HT-29 (cell line): ENCODE results near the gene BOK. TPM values are rescaled to one million over a fixed set of nuclear protein-coding genes. Genes with fewer than 3 reads are reported as not detected.
"Not testable (repeated sequence)": the region's sequence is repeated elsewhere in the genome, so short reads cannot be mapped to it uniquely, and the experiment has no call there.

Experiments
- DNase-seq: peaks from one replicate; pipeline ENCODE4 v3.0.0-alpha.2; 2015; ENCODE audit warnings: low spot score
- total RNA-seq: library from RNA; depleted of rRNA; stranded (reverse); fragments of >200 nt; shearing (Covaris generic); gene quantifications from 2 replicates; pipeline ENCODE4 v1.2.3, GENCODE V29; 2014

The BOK gene
- total RNA-seq, 1 experiment from 2014 or later, result 50.4 TPM

- no peak for DNase-seq
Observed at GRCh38 chr2:241571821-241572620, 13.5 kb downstream of the BOK start.

GRCh38 chr2:241572915-241573651, 14.5 kb downstream of the BOK start:
- not testable (repeated sequence) for DNase-seq

- DNase-seq, result no peak
Observed at GRCh38 chr2:241573741-241574140, 15.2 kb downstream of the BOK start.

- no peak for DNase-seq
Observed at GRCh38 chr2:241574911-241575623, 16.5 kb downstream of the BOK start.

- no peak for DNase-seq
Observed at GRCh38 chr2:241575624-241576292, 17.2 kb downstream of the BOK start.

GRCh38 chr2:241576293-241576654, 17.7 kb downstream of the BOK start:
- no peak for DNase-seq

GRCh38 chr2:241577413-241578122, 19.0 kb downstream of the BOK start:
- DNase-seq, result no peak

GRCh38 chr2:241579281-241579680, 20.7 kb downstream of the BOK start:
- no peak for DNase-seq

- DNase-seq, result no peak
Observed at GRCh38 chr2:241582328-241582727, 23.8 kb downstream of the BOK start.

DNA sequence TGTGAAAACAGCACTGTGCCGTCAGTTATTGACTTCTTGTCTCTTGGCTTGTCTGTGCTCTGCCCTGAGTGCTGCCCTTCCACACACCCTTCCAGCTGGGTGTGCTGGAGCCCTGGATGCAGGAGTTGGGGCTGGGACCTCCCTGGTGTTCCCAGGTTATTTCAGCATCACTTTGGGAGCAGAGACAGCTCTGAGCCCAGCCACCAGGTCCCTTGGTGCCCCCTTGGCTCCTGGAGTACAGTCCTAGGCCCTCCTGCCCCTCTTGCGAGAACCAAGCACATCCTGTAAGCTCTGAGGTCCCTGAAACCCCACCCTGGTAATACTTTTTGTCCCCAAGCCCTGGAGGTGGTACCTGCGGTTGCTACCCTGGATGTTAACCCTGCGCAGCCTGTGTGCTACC, 24.3 kb downstream of the BOK start:
- no peak for DNase-seq

GRCh38 chr2:241584436-241584835, 25.9 kb downstream of the BOK start:
- DNase-seq, result peak; percentile 94

- no peak for DNase-seq
Observed at GRCh38 chr2:241586564-241587264, 28.2 kb downstream of the BOK start.

- DNase-seq, result not testable (repeated sequence)
Observed at GRCh38 chr2:241589863-241590262, 31.3 kb downstream of the BOK start.

DNA sequence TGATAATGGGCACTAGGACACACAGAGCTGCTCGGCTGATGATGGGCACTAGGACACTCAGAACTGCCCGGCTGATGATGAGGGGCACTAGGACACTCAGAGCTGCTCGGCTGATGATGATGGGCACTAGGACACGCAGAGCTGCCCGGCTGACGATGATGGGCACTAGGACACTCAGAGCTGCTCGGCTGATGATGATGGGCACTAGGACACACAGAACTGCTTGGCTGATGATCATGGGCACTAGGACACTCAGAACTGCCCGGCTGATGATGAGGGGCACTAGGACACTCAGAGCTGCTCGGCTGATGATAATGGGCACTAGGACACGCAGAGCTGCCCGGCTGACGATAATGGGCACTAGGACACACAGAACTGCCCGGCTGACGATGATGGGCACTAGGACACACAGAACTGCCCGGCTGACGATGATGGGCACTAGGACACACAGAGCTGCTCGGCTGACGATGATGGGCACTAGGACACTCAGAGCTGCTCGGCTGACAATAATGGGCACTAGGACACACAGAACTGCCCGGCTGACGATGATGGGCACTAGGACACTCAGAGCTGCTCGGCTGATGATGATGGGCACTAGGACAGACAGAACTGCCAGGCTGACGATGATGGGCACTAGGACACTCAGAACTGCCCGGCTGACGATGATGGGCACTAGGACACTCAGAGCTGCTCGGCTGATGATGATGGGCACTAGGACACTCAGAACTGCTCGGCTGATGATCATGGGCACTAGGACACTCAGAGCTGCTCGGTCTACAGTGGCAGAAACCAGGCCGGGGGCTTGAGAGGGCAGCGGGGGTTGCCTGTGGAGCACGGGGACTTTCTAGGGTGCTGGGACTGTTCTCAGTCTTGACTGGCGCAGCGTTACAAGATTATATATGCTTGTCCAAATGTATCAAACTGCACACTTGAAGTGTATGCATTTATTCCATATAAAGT, 32.2 kb downstream of the BOK start:
- DNase-seq, result not testable (repeated sequence)

DNA sequence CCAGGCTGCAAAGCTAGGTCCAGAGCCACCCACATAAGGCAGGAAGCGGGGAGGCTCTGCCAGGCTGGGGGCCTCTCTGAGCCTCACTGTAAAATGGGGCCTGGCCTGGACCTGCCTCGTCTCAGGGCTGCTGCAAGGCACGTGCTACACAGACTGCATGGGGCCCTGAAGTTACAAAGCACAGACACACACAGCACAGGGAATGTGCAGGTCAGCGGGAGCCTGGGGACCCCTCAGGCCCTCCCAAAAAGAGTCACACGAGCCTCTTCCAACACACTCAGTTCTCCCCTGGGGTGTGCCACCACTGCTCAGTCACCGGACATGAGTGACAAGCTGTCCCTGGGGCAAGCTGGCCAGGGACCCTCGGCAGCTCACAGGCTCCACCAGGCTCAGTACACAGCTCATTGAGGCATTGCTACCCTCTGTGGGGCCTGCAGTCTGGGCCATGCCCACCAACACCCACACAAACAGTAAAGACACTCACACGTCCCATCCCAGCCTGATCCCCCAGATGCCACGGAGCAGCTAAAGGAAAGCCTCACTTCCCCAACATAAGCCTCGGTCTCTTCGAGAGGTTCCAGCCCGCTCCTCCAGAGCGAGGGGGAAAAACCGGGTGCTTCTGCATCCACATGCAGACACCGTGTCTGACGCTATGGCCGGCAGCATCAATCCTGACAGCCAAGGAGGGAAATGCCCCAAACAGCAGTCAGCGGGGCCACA, 33.7 kb downstream of the BOK start:
- DNase-seq, result no peak

GRCh38 chr2:241593271-241593670, 34.7 kb downstream of the BOK start:
- DNase-seq, result no peak

DNA sequence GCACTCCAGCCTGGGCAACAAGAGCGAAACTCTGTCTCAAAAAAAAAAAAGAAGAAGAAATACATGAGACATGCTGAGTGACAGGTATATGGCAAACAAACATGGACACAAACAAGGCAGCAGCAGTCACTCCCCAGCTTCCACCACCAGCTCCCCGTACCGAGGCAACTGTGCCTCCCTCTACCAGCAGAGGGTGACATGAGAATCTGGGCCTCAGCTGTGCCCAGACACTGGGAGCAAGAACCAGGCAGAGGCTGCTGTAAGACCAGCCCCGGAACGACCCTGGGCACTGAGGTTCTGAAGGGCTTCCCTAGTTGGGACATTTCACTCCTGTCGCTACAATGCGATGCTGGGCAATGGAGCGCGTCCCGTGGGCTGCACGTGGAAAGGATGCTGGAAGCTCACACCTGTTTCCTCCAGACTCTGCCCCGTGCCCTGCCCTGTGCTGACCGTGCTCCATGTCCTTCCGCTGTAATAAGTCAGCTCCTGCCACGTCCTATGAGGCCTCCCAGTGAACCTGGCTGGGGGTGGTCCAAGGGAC, 37.1 kb downstream of the BOK start:
- DNase-seq, result peak; percentile 42

DNA sequence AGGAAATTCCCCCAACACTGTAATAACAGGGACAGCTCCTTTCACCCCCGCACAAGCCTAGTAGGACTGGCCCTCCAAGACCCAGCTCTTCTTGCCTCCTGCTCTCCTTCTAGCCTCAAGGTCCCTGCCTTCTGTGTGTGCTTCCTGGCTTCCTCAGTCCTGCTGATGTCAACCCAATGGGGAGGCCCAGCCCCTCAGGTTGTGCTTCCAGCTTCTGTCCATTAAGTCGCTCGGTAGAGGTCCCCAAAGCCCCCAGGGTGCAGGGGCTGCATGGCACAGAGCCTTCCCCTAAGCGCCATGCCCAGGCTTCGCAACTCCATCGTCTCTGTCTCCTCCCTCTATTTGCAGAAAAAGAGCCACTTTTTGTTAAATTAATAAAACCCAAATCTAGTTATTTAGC, 39.0 kb downstream of the BOK start:
- no peak for DNase-seq
